Stimulated activated CD4-positive, alpha-beta T cell treated with anti-CD3 and anti-CD28 coated beads, Interleukin-4, amount 100 ng/mL, for 4 hours (primary cell): Measurements from ENCODE around the gene SLIRP.
"Not testable (repeated sequence)": the region's sequence is repeated elsewhere in the genome, so short reads cannot be mapped to it uniquely, and the experiment has no call there.

Experiments used
- DNase-seq, 2 experiments: peaks; one replicate each; pipeline ENCODE4 v3.0.0-alpha.2; 2020

Gene SLIRP

GRCh38 chr14:77746064-77746702 lies 38.3 kb downstream of the SLIRP start:
- DNase-seq, result no peak

- not testable (repeated sequence) for DNase-seq
Measured at GRCh38 chr14:77747425-77747824, 39.5 kb downstream of the SLIRP start.

- DNase-seq, result no peak
Measured at GRCh38 chr14:77752266-77752665, 44.4 kb downstream of the SLIRP start.

- DNase-seq, result no peak
Measured at GRCh38 chr14:77752799-77753516, 45.1 kb downstream of the SLIRP start.

- DNase-seq, result peak; percentile 85 to 91
Measured at GRCh38 chr14:77760381-77761204, 52.7 kb downstream of the SLIRP start, which contains the start of gene SNW1. TSS of gene SNW1 (minus strand) at chr14:77761156. CDS start at chr14:77761127, 29 bp downstream.

GRCh38 chr14:77761205-77761931 lies 53.5 kb downstream of the SLIRP start:
- DNase-seq, result no peak

- no peak for DNase-seq
Measured at GRCh38 chr14:77763316-77763715, 55.4 kb downstream of the SLIRP start.

GRCh38 chr14:77763978-77764377 lies 56.1 kb downstream of the SLIRP start:
- no peak for DNase-seq
